Stimulated activated CD4-positive, alpha-beta T cell treated with anti-CD3 and anti-CD28 coated beads, Interleukin-4, amount 100 ng/mL, for 24 hours (primary cell): Measurements from ENCODE around the gene POU2F2.

Source experiments
- DNase-seq: peaks from one replicate; pipeline ENCODE4 v3.0.0-alpha.2; 2020

Gene POU2F2

DNA sequence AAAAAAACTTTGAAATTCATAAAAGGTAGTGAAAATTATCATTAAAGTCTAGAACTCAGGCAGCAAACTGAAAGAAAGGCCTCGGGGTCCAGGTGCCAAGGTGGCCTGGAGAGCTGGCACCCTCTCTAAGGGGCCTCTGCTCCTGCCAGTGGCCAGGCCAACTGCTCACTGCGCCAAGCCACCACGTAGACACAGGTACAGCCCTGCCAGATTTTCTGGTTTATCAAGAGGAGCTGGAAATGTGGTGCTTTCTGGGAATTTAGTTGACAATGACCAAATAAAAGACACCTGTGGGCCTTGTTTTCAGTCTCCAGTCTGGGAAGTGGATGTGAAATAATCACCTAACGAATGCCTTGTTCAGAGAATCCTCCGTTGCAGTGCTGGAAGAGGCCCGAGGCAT is 33.5 kb downstream of the POU2F2 start:
- no peak for DNase-seq

DNA sequence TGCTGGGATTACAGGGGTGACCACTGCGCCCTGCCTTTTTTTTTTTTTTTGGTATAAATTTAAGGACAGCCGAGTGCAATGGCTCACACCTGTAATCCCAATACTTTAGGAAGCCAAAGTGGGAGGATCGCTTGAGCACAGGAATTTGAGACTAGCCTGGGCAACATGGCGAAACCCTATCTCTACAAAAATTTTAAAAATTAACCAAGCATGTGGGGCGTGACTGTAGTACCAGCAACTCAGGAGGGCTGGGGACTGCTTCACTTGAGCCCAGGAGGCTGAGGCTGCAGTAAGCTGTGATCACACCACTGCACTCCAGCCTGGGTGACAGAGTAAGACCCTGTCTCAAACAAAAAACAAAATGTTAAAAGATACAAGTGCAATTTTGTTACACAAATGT is 34.8 kb downstream of the POU2F2 start:
- DNase-seq: no peak

DNA sequence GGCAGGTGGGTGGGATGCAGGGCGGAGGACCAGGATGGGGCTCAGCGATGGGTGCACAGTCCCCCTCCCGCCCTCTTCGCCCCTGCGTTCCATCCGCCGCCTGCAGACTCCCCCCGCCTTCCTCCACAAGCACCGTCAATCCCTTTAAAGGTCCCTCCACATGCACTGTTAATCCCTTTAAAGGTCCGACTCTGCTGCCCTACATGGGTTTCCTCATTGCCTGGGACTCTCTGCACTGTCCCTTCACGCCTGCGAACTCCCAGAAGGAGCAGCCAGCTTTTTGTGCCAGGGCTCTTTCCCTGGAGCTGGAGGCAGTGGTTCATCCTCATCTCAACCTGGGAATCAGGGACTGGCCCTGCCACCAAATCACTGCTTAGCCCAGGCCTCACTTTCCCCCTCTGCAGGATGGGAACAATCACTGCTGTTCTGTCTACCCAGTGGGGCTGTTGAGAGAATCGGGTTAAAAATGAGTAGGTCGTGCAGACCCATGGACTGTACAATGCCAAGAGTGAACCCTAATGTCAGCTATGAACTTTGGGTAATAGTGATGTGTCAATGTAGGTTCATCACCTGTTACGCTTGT is 35.9 kb downstream of the POU2F2 start:
- no peak for DNase-seq

DNA sequence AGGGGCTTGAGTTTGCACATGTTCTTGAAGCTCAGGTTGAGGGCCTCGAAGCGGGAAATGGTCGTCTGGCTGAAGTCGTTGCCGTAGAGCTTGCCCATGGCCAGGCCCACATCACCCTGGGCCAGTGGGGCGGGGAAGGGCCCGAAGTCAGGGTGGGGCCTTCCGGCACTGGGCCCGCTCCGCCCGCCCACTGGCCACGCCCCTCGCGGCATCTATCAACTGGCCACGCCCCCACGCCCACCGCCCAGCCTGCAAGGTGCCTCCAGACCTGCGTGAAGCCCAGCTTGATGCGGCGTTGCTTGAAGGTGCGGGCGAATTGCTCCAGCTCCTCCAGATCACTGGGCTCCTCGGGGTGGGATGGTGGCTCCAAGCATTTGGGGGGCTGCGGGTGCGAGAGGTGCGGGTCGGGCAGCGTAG is 36.4 kb downstream of the POU2F2 start:
- DNase-seq: no peak

DNA sequence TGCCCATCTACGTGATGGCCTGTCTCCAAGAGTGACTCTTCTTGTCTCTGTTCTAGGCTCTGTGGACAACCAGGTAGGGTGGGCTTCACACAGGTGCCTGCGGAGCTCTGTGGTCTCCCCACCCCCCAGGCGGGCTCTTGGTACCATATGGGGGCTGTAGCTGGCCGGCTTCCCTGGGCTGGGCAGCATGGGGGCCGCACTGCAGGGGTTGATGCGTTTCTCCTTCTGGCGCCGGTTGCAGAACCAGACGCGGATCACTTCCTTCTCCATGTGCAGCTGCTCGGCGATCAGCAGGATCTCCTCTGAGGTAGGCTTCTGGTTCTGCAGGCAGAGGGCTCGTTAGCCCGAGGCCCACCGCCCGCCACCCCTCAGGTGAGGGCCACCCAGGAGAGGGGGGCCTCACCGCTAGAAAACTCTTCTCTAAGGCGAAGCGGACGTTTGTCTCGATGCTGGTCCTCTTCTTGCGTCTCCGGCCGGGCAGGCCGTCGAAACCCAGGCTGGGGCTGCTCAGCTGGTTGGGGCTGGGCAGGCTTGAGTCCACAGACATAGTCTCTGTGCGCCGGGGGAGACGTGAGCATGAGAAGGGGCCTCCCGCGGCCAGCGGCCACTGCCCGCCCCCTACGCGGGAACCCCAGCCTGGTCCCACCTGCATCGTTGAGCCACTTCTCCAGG is 37.0 kb downstream of the POU2F2 start:
- no peak for DNase-seq

DNA sequence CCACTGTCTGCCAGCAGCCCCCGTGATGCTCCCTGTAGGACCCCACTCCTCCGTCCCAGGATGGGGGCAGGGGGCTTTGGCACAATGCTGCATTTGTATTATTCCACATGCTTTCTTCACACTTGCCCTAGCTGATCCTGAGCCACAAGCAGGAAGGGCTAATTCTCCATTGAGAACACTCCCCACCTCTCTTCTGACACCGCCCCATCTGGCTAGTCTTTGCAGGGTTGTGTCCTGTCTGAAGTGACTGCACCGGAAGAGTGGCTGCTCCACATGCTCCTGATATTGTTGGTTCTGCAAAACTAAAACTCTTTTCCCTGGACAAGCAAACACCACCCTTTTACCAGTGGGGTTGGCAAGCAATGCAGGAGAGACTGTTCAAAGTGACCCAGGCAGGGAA is 38.3 kb downstream of the POU2F2 start:
- no peak for DNase-seq

DNA sequence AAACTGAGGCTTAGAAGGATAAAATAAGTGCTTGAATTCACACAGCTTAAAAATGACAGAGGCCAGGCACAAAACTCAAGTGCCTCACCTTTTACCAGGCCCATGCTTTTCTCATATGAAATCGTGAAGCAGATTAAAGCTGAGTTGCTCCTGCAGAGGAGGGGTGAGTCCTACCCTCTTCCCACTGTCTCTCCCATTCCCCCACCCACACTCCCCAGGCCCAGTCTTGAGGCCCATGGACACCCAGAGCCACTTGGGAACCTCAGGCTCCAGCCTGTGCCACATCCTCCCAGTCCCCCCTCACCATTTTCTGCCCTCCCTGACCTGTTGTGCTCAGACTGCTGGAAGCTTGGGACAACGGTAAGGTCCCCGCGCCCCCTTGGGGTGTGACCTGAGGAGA is 38.7 kb downstream of the POU2F2 start:
- DNase-seq: no peak

DNA sequence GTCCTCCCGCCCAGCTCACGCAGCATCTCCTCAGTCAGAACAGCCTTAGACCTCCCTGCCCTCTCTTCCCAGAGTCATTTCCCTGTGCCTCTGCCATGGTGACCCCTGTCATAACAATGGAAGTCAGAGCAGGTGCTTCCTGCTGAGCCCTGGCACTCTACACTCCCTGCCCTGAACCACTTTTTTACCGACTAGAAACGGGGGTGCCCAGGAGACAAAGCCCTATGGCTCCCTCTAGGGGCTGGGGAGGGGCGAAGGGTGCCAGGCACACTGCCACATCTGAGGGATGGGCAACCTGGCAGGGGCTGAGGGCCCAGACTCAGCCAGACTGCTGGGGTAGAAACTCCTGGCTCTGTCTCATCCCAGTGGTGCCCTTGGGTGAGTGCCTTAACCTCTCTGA is 39.9 kb downstream of the POU2F2 start:
- DNase-seq: peak; percentile 42

DNA sequence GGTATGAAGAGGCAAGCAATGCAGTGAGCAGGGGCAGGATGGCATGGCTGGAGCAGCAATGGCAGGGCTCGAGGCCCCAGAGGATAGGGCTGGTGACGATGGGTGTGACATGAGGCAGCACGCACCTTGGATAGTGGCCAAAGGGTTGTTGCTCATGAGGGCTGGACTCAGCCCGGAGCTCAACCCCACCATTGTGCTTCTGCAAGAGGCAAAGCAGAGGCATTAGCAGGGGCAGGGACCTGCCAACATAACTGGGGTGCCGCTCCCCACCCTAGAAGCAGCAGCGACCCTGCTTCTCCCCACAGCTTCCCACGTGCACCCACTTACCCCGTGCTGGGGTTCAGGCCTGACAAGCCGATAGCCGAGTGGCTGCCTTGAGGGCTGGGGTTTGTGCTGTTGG is 40.5 kb downstream of the POU2F2 start:
- no peak for DNase-seq

DNA sequence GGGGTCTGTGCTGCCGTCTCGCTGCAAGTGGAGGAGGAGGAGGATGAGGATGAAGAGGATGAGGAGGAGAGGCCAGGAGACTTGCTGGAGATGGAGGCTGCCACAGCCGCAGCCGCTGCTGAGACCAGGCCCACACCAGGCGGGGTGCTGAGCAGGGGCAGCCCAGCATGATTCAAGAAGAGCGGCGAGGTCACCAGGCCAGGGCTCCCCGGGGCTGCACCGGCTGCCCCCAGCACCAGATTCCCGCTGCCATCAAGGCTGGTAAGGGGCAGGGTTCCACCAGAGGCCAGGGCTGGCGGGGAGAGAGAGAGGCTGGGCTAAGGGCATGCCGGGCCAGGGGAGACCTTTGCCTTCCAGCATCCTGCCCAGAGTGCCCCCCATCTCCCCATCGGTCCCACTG is 40.9 kb downstream of the POU2F2 start:
- DNase-seq: no peak

DNA sequence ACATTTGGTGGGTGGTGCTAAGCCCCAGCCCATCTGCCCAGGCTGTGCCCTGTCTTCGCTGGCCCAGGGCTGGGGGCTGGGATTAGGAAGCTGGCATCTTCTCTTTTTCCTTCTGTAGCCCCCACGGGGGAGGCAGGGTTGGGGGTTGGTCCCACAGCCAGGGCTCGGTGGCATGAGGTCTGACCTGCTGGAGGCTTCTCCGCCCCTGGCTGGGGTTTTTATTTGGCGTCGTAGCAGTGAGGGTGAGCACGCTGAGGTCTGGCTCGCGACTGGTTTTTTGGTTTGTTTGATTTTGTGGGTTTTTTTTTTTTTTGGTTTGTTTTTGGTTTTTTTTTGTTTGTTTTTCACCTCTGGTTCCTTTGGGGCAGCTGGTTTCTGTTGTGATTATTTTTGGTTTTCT is 41.6 kb downstream of the POU2F2 start:
- DNase-seq: no peak

DNA sequence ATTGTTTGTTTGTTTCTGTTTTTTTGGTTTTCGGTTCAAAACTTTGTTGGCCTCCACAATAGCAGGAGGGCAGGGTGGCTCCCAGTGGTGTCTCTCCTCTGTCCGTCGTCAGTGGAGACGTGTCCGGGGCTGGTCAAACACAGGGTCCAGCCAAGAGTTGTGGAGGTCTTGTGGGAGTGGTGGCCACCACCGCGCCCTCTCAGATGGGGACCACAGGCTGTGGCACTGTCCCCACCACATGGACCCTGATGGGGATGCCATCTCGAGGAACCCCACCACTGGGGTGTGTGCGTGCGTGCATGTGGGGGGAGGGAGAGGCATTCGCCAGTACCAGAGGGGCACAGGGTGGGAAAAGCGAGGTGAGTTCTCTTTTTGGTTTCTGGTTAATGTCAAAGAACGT is 42.5 kb downstream of the POU2F2 start:
- DNase-seq: no peak

DNA sequence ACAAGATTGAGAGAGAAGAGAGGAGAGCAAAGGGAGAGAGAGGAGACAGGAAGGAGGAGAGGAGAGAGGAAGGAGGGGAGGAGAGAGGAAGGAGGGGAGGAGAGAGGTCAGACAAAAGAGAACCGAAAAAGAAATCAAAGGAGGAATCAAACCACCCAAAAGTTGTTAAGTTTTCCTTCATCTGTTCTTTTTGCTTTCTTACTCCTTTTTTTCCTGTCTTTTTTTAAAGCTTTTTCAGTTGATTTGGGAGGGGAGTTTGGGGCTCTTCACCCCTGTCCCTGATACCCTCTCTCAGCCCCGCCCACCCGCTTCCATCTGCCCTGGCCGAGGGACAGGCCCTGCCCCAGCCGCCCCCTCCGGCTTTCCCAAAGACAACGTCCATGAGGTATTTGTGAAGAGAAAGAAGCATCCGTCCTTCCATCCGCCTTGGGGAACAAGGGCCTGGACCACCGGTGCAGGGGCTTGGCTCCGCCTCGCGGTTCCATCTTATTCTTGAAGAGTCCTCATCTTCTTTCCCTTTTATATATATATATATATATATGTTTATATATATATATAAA is 43.0 kb downstream of the POU2F2 start:
- DNase-seq: no peak

DNA sequence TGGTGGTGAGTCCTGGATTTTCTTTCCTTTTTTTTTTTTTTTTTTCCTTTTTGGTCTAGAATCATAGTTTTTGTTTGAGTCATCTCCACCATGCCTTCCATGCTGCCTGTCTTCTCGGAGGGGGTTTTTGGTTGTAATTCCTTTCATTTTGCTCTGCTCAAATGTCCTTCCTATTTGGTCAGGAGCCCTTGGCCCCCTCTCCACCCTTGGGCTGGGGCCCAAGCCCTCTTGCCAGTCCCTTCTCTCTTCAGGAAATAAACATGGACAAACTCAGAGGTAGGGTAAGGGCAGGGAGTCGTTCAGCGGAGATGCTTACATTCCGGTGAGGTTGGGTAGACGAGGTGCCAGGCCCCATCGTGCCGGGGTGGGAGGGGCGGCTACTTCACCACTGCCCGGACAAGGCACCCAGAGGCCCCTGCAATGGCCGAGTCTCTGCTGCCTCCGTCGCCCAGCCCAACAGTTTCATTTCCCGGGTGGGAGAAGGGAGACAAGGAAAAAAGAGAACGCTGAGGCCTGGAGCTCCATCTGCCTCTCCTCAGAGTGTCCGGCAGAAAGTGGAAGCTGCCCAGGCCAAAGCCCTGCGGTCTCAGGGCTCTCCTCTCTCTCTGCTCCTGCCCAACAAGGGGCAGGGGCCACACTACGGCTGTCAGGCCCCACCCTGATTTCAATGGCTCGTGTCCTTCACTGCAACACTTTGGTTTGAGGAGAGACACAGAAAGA is 43.6 kb downstream of the POU2F2 start:
- no peak for DNase-seq

DNA sequence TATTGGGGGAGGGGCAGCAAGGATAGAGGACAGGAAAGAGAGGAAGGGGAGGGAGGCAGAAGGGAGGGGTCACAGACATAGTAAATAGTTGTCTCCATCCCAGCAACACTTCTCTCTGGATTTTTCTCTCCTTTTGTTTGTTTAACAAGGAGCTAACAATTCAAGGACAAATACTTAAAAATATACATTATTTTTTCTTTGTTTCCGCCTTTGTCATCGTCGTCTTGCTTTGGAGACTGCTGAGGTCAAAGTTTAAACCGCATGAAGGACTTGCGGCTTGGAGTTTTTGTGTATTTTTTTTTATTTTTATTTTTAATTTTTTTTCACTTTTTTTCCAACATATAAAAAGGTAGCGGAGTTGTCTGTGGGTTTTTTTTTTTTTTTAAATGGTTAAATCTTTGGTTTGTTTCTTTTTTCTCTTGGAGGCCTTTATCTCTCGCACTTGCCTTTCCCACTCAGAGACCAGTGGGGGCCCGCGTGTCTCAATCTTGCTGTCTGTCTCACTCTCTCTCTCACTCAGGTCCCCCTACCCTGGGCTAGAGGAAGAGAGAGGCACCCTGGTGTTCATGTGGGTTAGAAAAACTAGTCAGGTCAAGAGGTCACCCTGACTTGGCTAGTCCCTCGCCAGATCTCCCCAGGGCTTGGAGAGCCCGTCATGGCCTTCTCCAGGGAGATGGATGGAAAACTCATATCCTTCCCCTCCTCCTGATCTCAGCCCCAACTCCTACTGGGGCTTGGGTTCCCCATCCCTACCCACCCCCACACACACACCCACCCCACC is 45.3 kb downstream of the POU2F2 start:
- no peak for DNase-seq

DNA sequence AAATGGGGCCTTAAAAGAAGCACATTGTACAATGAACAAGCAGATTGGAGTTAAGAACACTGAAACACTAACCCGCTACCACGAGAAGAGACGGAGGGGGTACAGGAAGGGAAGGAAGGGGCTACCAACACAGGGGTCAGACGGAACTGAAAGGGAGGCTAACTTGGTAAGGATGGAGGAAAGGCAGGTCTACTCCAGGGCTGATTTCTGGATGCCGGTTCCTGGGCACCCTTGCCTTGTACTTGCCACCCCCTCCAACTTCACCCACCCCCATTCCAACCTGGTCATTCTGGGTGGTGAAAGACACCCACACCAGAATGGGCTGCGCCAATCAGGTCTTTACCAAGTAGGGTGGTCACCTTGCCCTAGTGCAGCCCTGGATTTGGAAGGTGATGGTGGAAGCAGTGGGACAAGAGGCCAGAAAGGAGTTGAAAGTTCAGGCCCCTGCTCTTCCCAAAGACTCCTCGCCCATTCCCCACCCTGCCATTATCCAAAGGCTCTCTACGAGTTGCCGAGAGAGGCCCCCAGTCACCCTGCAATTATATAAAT is 46.0 kb downstream of the POU2F2 start:
- DNase-seq: no peak

DNA sequence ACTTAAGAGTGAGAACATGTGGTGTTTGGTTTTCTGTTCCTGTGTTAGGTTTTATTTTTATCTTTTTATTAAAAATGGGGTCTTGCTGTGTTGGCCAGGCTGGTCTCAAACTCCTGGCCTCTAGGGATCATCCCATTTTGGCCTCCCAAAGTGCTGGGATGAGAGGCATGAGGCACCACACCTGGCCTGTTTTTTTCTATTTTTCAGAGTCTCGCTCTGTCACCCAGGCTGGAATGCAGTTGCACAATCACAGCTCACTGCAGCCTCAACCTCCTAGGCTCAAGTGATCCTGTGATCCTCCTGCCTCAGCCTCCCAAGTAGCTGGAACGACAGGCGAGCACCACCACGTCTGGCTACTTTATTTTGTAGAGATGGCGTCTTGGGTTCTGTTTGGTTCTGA is 48.7 kb downstream of the POU2F2 start:
- no peak for DNase-seq

DNA sequence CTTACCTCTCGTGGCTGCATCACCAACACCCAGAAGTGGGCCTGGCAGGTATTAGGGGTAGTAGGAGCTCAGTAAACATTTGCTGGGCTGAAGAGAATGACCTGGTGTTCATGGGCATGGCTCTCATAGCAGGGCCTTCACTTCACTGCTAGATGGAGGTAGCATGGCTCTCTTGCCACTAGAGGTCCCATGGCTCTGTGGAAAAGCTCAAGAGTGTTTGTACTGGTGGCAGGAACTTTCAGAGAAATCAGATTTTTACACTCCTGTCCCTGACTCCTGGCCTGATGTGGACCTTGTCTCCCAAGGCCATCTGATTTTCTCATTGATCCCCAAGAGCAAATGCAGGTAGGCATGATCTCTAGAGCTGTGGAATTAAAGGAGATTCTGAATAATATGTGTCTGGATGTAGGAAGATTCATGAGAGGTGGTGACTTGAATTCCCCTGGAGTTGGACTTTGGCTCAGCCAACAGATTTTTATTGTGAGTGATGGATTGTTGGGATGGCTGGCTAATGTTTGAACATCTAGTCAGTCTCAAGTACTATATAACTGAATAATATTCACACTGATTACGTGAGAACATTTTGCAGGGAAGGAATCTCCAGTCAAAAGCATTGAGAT is 50.6 kb downstream of the POU2F2 start:
- peak; percentile 21 for DNase-seq

DNA sequence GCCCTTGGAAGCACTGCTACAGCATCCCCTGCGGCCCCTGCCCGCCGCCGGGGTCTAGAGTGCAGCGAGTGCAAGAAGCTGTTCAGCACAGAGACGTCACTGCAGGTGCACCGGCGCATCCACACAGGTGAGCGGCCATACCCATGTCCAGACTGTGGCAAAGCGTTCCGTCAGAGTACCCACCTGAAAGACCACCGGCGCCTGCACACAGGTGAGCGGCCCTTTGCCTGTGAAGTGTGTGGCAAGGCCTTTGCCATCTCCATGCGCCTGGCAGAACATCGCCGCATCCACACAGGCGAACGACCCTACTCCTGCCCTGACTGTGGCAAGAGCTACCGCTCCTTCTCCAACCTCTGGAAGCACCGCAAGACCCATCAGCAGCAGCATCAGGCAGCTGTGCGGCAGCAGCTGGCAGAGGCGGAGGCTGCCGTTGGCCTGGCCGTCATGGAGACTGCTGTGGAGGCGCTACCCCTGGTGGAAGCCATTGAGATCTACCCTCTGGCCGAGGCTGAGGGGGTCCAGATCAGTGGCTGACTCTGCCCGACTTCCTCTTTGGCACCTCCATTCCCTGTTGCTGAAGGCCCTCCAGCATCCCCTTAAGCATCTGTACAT is 51.4 kb downstream of the POU2F2 start:
- DNase-seq: no peak

DNA sequence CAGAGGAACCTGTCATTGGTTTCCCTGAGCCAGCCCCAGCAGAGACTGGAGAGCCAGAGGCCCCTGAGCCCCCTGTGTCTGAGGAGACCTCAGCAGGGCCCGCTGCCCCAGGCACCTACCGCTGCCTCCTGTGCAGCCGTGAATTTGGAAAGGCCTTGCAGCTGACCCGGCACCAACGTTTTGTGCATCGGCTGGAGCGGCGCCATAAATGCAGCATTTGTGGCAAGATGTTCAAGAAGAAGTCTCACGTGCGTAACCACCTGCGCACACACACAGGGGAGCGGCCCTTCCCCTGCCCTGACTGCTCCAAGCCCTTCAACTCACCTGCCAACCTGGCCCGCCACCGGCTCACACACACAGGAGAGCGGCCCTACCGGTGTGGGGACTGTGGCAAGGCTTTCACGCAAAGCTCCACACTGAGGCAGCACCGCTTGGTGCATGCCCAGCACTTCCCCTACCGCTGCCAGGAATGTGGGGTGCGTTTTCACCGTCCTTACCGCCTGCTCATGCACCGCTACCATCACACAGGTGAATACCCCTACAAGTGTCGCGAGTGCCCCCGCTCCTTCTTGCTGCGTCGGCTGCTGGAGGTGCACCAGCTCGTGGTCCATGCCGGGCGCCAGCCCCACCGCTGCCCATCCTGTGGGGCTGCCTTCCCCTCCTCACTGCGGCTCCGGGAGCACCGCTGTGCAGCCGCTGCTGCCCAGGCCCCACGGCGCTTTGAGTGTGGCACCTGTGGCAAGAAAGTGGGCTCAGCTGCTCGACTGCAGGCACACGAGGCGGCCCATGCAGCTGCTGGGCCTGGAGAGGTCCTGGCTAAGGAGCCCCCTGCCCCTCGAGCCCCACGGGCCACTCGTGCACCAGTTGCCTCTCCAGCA is 52.1 kb downstream of the POU2F2 start:
- DNase-seq: no peak

DNA sequence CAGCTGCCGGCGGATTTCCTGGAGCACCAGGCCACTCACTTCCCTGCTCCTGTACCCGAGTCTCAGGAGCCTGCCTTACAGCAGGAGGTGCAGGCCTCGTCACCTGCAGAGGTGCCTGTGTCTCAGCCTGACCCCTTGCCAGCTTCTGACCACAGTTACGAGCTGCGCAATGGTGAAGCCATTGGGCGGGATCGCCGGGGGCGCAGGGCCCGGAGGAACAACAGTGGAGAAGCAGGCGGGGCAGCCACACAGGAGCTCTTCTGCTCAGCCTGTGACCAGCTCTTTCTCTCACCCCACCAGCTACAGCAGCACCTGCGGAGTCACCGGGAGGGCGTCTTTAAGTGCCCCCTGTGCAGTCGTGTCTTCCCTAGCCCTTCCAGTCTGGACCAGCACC is 53.0 kb downstream of the POU2F2 start:
- no peak for DNase-seq
